HG02759 (cell line): Measurements from ENCODE around the gene TNFAIP8L2.

Source experiments
- ATAC-seq: cut with Tn5 transposase; IDR thresholded peaks from one replicate; pipeline ENCODE4 v1.9.1; 2021; ENCODE audit warnings: mild to moderate bottlenecking, moderate library complexity; ENCODE audit not compliant: unreplicated experiment

TNFAIP8L2 gene

GRCh38 chr1:151145304-151146071, 11.0 kb upstream of the TNFAIP8L2 start:
- no peak for ATAC-seq

GRCh38 chr1:151146072-151146411, 10.4 kb upstream of the TNFAIP8L2 start:
- no peak for ATAC-seq

- peak; percentile 99 for ATAC-seq
Measured at GRCh38 chr1:151146412-151147131, 9.9 kb upstream of the TNFAIP8L2 start, which contains the start of gene SEMA6C. Gene SEMA6C (minus strand): TSS chr1:151146631. CDS start chr1:151142621, 4,010 bp downstream.

- ATAC-seq, result no peak
Measured at GRCh38 chr1:151147132-151147503, 9.3 kb upstream of the TNFAIP8L2 start.

GRCh38 chr1:151147665-151148064, 8.8 kb upstream of the TNFAIP8L2 start:
- no peak for ATAC-seq

GRCh38 chr1:151157067-151157531, 650 bp downstream of the TNFAIP8L2 start:
- no peak for ATAC-seq

GRCh38 chr1:151158326-151158725, 1.9 kb downstream of the TNFAIP8L2 start:
- ATAC-seq, result no peak

GRCh38 chr1:151158751-151159251, 2.4 kb downstream of the TNFAIP8L2 start:
- ATAC-seq, result no peak

- ATAC-seq, result no peak
Measured at GRCh38 chr1:151159373-151159772, 2.9 kb downstream of the TNFAIP8L2 start.

GRCh38 chr1:151164732-151165280, 8.4 kb downstream of the TNFAIP8L2 start:
- ATAC-seq, result peak; percentile 6

GRCh38 chr1:151165281-151165737, 8.9 kb downstream of the TNFAIP8L2 start:
- ATAC-seq, result peak; percentile 3

- ATAC-seq, result peak; percentile 90
Measured at GRCh38 chr1:151165738-151166504, 9.5 kb downstream of the TNFAIP8L2 start, which contains the start of the genes LYSMD1 and SCNM1. Gene LYSMD1 (minus strand): TSS chr1:151165902. CDS start chr1:151165258, 644 bp downstream. Gene SCNM1 (plus strand): TSS chr1:151166144. CDS start chr1:151166153, 9 bp downstream.

GRCh38 chr1:151166505-151166956, 10.1 kb downstream of the TNFAIP8L2 start:
- no peak for ATAC-seq

- no peak for ATAC-seq
Measured at GRCh38 chr1:151167116-151167515, 10.7 kb downstream of the TNFAIP8L2 start.

GRCh38 chr1:151171190-151171589, 14.7 kb downstream of the TNFAIP8L2 start:
- ATAC-seq, result no peak

GRCh38 chr1:151175041-151175741, 18.7 kb downstream of the TNFAIP8L2 start:
- no peak for ATAC-seq

- ATAC-seq, result no peak
Measured at GRCh38 chr1:151175863-151176262, 19.4 kb downstream of the TNFAIP8L2 start, which contains the start of gene TMOD4. Gene TMOD4 (minus strand): TSS chr1:151175981. CDS start chr1:151174875, 1,106 bp downstream.

- ATAC-seq, result no peak
Measured at GRCh38 chr1:151176514-151177045, 20.1 kb downstream of the TNFAIP8L2 start.

GRCh38 chr1:151184211-151184610, 27.8 kb downstream of the TNFAIP8L2 start:
- no peak for ATAC-seq
